ENCODE measurements around the gene CETP.
"Not testable (repeated sequence)": the region's sequence is repeated elsewhere in the genome, so short reads cannot be mapped to it uniquely, and the experiment has no call there.

CETP gene

DNA sequence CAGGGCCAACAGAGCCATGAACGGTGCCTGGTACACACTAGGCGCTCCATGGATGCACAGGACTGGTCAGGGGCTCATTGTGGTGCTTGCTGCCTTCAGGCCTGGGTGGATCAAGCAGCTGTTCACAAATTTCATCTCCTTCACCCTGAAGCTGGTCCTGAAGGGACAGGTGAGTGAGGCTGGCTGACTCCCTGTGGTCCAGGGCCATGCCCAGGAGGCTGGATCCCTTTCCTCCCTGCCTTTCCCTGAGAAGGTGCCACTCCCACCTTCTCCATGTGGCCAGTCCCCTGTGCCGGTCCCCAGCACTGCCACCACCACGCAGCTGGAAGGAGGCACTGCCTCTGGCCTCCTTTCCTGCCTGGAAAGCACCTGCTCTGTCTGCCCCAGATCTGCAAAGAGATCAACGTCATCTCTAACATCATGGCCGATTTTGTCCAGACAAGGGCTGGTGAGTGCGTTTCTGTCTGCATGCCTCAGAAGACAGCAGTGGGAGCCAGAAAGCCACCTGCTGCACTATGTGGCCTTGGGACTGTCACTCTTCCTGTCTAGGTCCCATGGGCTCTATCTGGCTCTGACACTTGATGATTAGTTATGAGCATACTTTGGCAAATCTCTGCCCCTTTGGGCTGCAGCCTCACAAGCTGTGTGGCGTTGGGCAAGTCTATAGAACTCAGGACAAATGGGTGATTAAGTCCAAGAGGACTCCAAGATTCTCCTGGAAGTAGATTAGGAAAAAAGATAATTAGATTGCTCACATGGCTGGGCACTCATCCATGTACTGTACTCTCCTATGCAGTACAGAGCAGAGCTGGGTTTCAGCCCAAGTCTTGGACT lies 9.4 kb downstream of the CETP start:
- Histone ChIP-seq H3K27ac (ENCODE audit: insufficient read depth, low read depth, low read length, poor library complexity, severe bottlenecking) (no peak overlapping the region), H3K36me3 (ENCODE audit: control insufficient read depth, insufficient read depth, low read length) (no peaks in the 10 kb centered on the region), H3K4me1 (ENCODE audit: control insufficient read depth, insufficient read depth, low read length) (no peaks in the 10 kb centered on the region), H3K9me3 (ENCODE audit: control insufficient read depth, low read length) (no peaks in the 10 kb centered on the region), H3K27me3 (ENCODE audit: control insufficient read depth, insufficient read depth, low read length, poor library complexity, severe bottlenecking) (no peaks in the 10 kb centered on the region), H3K4me3 (ENCODE audit: insufficient read depth, low read depth, low read length) (no peak overlapping the region)
- 75 to 79% methylated on average over 8 of the region's 8 CpGs for WGBS, 2 experiments

DNA sequence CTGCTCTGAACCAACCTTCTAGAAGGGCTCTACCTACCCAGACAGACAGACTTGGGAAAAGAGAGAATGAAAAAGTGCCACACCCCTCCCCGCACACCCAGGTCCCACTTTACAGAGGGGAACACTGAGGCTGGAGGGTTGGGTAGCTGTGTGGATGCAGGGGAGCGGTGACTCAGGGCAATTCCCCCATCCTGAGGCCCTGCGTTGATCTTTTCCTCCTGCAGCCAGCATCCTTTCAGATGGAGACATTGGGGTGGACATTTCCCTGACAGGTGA lies 10.0 kb downstream of the CETP start:
- Histone ChIP-seq H3K27ac (ENCODE audit: insufficient read depth, low read depth, low read length, poor library complexity, severe bottlenecking) (no peak overlapping the region), H3K36me3 (ENCODE audit: control insufficient read depth, insufficient read depth, low read length) (no peaks in the 10 kb centered on the region), H3K4me1 (ENCODE audit: control insufficient read depth, insufficient read depth, low read length) (no peaks in the 10 kb centered on the region), H3K9me3 (ENCODE audit: control insufficient read depth, low read length) (no peaks in the 10 kb centered on the region), H3K4me3 (ENCODE audit: insufficient read depth, low read depth, low read length) (no peak overlapping the region), H3K27me3 (ENCODE audit: control insufficient read depth, insufficient read depth, low read length, poor library complexity, severe bottlenecking) (no peaks in the 10 kb centered on the region)
- 85 to 93% methylated on average over 2 to 3 of the region's 3 CpGs for WGBS, 2 experiments

DNA sequence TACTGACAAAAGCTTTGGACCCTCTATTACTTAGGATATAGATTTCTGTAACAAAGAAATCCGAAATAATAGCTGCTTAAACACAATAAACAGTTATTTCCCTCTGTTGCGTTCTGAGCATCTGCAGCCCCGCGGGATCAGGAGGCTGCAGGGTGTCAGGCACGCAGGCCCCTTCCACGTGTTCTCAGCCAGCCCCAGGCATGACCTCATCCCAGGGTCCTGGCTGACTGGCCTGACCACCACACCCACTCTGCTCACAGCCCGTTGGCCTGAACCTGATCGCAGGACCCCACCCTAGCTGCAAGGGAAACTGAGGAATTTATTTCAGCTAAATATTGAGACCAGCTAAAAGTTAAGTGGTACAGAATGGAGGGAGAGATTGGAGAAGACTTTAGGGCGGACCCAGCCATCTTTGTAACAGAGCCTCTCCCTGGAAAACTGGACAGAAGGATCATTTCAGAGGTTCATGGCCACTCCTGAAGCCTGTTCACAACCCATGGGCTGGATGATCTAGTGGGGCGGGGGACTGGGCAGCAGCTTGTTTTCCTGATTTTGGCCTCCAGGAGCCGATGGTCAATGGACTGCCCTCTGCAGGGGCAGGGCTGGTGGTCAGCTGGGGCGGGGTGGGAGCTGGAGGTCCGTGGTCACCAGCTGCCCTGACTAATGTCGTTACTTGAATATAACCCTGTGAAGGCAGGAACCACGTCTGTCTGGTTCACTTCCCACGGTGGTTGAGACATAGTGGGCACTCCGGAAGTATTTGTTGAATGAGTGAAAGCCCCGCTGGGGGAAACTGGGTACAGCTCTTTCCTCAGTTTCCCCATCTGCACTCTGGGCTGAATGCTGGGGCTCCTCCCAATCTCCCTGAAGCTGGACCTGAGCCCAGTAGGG lies 10.9 kb downstream of the CETP start:
- Histone ChIP-seq H3K4me3 (ENCODE audit: insufficient read depth, low read depth, low read length) (no peak overlapping the region), H3K27ac (ENCODE audit: insufficient read depth, low read depth, low read length, poor library complexity, severe bottlenecking) (no peak overlapping the region)
- 86 to 87% methylated on average over 18 of the region's 18 CpGs for WGBS, 2 experiments

DNA sequence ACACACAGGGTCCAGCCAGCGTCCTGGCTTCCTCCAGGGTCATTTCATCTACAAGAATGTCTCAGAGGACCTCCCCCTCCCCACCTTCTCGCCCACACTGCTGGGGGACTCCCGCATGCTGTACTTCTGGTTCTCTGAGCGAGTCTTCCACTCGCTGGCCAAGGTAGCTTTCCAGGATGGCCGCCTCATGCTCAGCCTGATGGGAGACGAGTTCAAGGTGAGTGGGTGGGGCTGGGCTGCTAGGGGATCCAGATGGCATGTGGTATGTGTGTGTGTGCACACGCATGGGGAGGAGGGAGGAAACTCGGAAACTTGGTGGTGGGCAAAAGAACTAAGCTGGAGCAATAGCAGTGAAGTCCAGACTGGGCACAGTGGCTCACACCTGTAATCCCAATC lies 11.5 kb downstream of the CETP start:
- no peaks in the 10 kb centered on the region for H3K4me1 ChIP-seq (ENCODE audit: control insufficient read depth, insufficient read depth, low read length)
- no peaks in the 10 kb centered on the region for H3K9me3 ChIP-seq (ENCODE audit: control insufficient read depth, low read length)
- H3K36me3 ChIP-seq (ENCODE audit: control insufficient read depth, insufficient read depth, low read length) = no peaks in the 10 kb centered on the region
- H3K27ac ChIP-seq (ENCODE audit: insufficient read depth, low read depth, low read length, poor library complexity, severe bottlenecking) = no peak overlapping the region
- no peak overlapping the region for H3K4me3 ChIP-seq (ENCODE audit: insufficient read depth, low read depth, low read length)
- H3K27me3 ChIP-seq (ENCODE audit: control insufficient read depth, insufficient read depth, low read length, poor library complexity, severe bottlenecking) = no peaks in the 10 kb centered on the region
- 93 to 94% methylated on average over 9 of the region's 9 CpGs for WGBS, 2 experiments

More for the DNA sequence above, 10.9 kb downstream of the CETP start:
- H3K27me3 ChIP-seq (ENCODE audit: control insufficient read depth, insufficient read depth, low read length, poor library complexity, severe bottlenecking) = no peaks in the 10 kb centered on the region
- no peaks in the 10 kb centered on the region for H3K9me3 ChIP-seq (ENCODE audit: control insufficient read depth, low read length)
- no peaks in the 10 kb centered on the region for H3K4me1 ChIP-seq (ENCODE audit: control insufficient read depth, insufficient read depth, low read length)
- H3K36me3 ChIP-seq (ENCODE audit: control insufficient read depth, insufficient read depth, low read length) = no peaks in the 10 kb centered on the region

DNA sequence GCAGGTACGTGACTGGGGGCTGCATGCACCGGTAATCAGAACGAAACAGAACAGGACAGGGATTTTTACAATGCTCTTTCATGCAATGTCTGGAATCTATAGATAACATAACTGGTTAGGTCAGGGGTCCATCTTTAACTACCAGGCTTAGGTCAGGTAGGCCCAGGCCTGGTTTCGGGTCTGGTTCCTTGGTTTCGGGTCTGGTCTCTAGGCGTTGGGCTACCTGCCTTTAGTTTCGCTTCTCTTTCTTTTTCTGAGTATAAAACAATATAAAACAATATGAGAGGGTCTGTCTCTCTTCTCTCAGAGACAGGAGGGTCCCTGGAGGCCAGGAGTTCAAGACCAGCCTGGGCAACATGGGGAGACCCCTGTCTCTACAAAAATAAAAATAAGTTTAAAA lies 12.1 kb downstream of the CETP start:
- H3K4me1 ChIP-seq (ENCODE audit: control insufficient read depth, insufficient read depth, low read length); H3K36me3 ChIP-seq (ENCODE audit: control insufficient read depth, insufficient read depth, low read length); H3K27me3 ChIP-seq (ENCODE audit: control insufficient read depth, insufficient read depth, low read length, poor library complexity, severe bottlenecking); H3K9me3 ChIP-seq (ENCODE audit: control insufficient read depth, low read length); H3K4me3 ChIP-seq (ENCODE audit: insufficient read depth, low read depth, low read length); H3K27ac ChIP-seq (ENCODE audit: insufficient read depth, low read depth, low read length, poor library complexity, severe bottlenecking): not testable (repeated sequence)
- 86 to 99% methylated on average over 5 to 7 of the region's 7 CpGs for WGBS, 2 experiments

DNA sequence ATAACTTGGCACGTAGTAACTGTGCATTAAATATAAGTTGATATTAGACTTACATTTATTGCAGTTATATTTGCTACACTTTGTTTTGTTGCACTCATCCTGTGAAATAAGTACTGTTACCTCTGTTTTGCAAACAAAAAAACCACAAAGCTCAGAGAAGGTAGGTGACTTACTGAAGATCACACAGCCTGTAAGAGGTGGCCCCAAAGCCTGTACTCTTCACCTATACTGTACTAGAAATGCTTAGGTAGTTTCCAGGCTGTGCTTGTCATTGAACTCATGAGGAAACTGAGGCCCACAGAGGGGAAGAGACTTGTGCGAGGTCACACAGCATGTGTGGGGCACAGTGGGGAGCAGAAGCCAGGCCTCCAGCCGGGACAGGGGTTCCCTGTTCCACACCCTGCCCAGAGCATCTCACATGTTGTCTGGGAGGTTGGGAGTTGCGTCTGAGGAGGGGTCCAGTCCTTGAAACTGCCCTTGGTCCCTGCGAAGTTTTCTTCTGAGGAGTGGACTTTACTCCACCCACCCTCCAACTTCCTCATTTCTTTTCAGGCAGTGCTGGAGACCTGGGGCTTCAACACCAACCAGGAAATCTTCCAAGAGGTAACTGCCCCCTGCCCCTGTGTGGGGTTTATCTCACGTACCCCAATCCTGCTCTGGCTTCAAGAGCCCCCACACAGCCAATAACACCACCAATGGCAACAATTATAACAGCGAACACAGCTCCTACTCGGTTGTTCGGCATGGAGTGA lies 13.0 kb downstream of the CETP start:
- Histone ChIP-seq H3K9me3 (ENCODE audit: control insufficient read depth, low read length) (no peaks in the 10 kb centered on the region), H3K36me3 (ENCODE audit: control insufficient read depth, insufficient read depth, low read length) (no peaks in the 10 kb centered on the region), H3K27me3 (ENCODE audit: control insufficient read depth, insufficient read depth, low read length, poor library complexity, severe bottlenecking) (no peaks in the 10 kb centered on the region), H3K27ac (ENCODE audit: insufficient read depth, low read depth, low read length, poor library complexity, severe bottlenecking) (no peak overlapping the region), H3K4me1 (ENCODE audit: control insufficient read depth, insufficient read depth, low read length) (no peaks in the 10 kb centered on the region), H3K4me3 (ENCODE audit: insufficient read depth, low read depth, low read length) (no peak overlapping the region)
- 91 to 93% methylated on average over 8 to 9 of the region's 9 CpGs for WGBS, 2 experiments

DNA sequence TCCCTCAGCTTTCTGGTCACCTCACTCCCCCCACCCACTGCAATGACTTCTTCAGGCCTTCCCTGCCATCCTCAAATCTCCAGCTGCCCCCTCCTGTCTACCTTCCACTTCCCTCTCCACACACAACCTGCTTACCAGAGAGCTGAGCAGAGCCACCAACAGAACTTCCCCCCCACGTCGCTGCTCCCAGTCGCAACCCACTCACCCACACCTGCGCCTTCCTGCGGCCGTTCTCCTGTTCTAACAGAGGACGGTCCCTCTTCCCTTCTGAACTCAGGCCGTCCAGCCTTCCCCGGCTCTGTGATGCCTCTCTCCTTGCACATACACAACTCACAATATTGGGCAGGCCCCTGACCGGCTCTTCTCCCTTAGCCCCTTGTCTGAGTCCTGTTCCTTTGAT lies 14.0 kb downstream of the CETP start:
- Histone ChIP-seq H3K9me3 (ENCODE audit: control insufficient read depth, low read length) (no peaks in the 10 kb centered on the region), H3K4me1 (ENCODE audit: control insufficient read depth, insufficient read depth, low read length) (no peaks in the 10 kb centered on the region)
- 92% methylated on average over 10 of the region's 10 CpGs for WGBS, 2 experiments

DNA sequence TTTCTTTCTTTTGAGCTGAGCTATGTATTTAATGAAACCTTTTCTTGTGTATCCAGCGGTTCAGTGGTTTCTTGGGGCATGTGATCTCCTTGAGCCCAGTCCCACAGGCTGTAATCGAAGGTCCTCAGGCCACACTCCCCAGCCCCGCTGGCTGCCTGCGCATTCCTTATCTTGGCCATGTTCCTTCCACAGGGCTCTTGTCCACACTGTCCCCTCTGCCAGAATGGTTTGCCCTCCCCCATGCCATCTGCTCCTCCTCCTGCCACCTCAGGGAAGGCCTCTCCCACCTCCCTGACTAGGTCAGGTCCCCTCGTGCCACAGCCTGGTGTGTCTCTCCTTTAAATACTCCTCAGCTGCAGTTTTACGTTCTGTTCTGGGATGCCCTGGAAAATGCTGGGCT lies 15.5 kb downstream of the CETP start:
- no peaks in the 10 kb centered on the region for H3K36me3 ChIP-seq (ENCODE audit: control insufficient read depth, insufficient read depth, low read length)
- WGBS, 2 experiments = 80 to 86% methylated on average over 6 of the region's 6 CpGs
- peaks cover 4% of the 10 kb centered on the region for H3K4me1 ChIP-seq (ENCODE audit: control insufficient read depth, insufficient read depth, low read length)
- no peaks in the 10 kb centered on the region for H3K27me3 ChIP-seq (ENCODE audit: control insufficient read depth, insufficient read depth, low read length, poor library complexity, severe bottlenecking)
- no peak overlapping the region for H3K27ac ChIP-seq (ENCODE audit: insufficient read depth, low read depth, low read length, poor library complexity, severe bottlenecking)
- no peaks in the 10 kb centered on the region for H3K9me3 ChIP-seq (ENCODE audit: control insufficient read depth, low read length)
- H3K4me3 ChIP-seq (ENCODE audit: insufficient read depth, low read depth, low read length) = no peak overlapping the region

More for the DNA sequence above, 14.0 kb downstream of the CETP start:
- no peaks in the 10 kb centered on the region for H3K36me3 ChIP-seq (ENCODE audit: control insufficient read depth, insufficient read depth, low read length)
- H3K27me3 ChIP-seq (ENCODE audit: control insufficient read depth, insufficient read depth, low read length, poor library complexity, severe bottlenecking) = no peaks in the 10 kb centered on the region
- no peak overlapping the region for H3K4me3 ChIP-seq (ENCODE audit: insufficient read depth, low read depth, low read length)
- H3K27ac ChIP-seq (ENCODE audit: insufficient read depth, low read depth, low read length, poor library complexity, severe bottlenecking) = no peak overlapping the region

DNA sequence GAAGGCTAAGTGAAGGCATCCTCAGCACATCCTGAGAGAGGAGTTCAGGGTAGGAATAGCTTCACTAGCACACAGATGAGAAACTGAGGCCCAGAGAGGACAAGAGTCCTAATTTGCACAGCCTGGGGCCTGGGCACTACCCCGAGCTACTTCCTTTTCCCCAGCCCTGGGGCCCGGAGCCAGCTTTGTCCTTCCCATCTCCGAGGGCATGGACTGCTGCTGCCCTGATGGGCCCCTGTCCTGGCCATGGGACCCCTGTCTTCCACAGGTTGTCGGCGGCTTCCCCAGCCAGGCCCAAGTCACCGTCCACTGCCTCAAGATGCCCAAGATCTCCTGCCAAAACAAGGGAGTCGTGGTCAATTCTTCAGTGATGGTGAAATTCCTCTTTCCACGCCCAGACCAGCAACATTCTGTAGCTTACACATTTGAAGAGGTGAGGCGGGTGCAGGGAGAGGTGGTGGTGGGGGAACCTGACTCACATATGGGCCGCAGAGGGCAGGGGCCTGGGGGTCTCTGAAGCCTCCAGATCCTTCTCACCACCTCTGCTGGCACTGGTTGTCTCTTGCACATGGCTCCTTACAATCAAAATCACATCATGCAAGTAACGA lies 16.2 kb downstream of the CETP start:
- Histone ChIP-seq H3K4me3 (ENCODE audit: insufficient read depth, low read depth, low read length) (no peak overlapping the region), H3K27me3 (ENCODE audit: control insufficient read depth, insufficient read depth, low read length, poor library complexity, severe bottlenecking) (no peaks in the 10 kb centered on the region), H3K9me3 (ENCODE audit: control insufficient read depth, low read length) (no peaks in the 10 kb centered on the region), H3K4me1 (ENCODE audit: control insufficient read depth, insufficient read depth, low read length) (peaks cover 4% of the 10 kb centered on the region), H3K36me3 (ENCODE audit: control insufficient read depth, insufficient read depth, low read length) (no peaks in the 10 kb centered on the region), H3K27ac (ENCODE audit: insufficient read depth, low read depth, low read length, poor library complexity, severe bottlenecking) (no peak overlapping the region)
- 93% methylated on average over 11 of the region's 11 CpGs for WGBS, 2 experiments

DNA sequence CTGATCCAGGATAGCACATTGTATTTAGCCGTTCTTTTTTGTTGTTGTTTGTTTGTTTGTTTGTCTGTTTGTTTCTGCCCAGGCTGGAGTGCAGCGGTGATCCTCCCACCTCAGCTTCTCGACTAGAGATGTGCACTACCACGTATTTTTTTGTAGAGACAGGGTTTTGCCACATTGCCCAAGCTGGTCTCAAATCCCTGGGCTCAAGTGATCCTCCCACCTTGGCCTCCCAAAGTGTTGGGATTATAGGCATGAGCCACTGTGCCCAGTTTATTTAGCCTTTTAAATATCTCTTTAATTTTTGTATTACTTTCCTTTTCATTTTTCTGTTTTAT lies 18.4 kb downstream of the CETP start:
- Histone ChIP-seq H3K4me3 (ENCODE audit: insufficient read depth, low read depth, low read length) (no peak overlapping the region), H3K27me3 (ENCODE audit: control insufficient read depth, insufficient read depth, low read length, poor library complexity, severe bottlenecking) (no peaks in the 10 kb centered on the region), H3K36me3 (ENCODE audit: control insufficient read depth, insufficient read depth, low read length) (no peaks in the 10 kb centered on the region), H3K27ac (ENCODE audit: insufficient read depth, low read depth, low read length, poor library complexity, severe bottlenecking) (no peak overlapping the region), H3K4me1 (ENCODE audit: control insufficient read depth, insufficient read depth, low read length) (peaks cover 4% of the 10 kb centered on the region), H3K9me3 (ENCODE audit: control insufficient read depth, low read length) (no peaks in the 10 kb centered on the region)
- 85 to 91% methylated on average over 4 of the region's 4 CpGs for WGBS, 2 experiments
